ENCODE measurements around the gene TRAPPC8.

DNA sequence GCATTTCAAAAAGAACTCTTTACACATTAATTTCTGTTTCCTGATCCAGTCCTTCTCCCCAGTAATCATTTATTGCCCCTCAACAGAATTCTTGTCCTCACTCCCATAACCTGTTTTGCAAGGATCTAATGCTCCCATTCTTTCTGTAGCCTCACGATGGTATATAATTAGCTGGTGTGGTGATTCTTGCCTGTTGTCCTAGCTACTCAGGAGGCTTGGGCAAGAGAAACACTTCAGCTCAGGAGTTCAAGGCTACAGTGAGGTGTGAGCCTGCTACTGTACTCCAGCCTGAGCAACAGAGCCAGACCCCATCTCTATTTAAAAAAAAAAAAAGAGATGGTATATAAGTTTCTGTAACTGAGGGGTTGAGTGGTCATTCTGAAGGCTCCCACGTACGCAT lies 7.7 kb upstream of the TRAPPC8 start:
- no peak for TF ChIP-seq CTCF (IDR thresholded peaks at IDR 0.05)
- no peak for TF ChIP-seq POLR2A (IDR thresholded peaks at IDR 0.05)
